Measurements from ENCODE around the gene SNCG.
A peak's percentile ranks its signal among the peaks of the same experiment; 100 is the strongest.

The SNCG gene

DNA sequence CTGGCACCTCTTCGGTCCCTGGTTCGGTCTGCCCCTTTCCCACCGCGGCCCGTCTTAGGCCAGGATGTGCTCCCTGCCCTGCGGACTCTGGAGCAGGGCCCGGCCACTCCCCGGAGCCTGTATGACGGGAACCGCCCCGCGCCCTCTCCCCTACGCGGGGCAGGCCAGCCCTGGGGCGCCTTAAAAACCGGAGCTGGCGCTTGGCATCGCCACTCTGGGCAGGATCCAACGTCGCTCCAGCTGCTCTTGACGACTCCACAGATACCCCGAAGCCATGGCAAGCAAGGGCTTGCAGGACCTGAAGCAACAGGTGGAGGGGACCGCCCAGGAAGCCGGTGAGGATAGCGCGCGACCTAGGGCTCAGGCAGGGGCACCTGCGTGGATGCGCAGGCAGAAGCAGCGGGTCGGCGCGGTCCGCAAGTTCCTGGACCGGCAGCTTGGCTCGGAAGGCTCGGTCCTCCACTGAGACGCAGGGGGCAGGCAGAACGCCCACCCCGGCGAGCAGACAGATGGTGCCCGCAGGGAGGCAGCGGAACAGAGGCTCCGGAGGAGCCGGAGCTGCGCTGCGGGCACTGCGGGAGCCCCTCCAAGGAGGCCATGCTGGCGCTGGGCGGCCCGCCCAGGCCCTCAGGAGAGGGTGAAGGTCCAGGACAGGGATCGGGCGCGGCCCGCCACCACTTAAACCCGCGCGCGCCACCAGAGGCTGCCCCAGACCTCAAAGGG is 10.0 kb downstream of the SNCG start, which contains the start of gene ADIRF:
ADIRF (plus strand) TSS at position 212 of the 723 bp plus-strand sequence; CDS start at position 275, 63 bp downstream.
- TF ChIP-seq ZFX (IDR thresholded peaks at IDR 0.05; ENCODE audit: borderline replicate concordance), result no peak
- TF ChIP-seq CTCF (IDR thresholded peaks at IDR 0.05), result no peak
- H3K27ac ChIP-seq, result peak within 1 kb of the TSS; percentile 75

DNA sequence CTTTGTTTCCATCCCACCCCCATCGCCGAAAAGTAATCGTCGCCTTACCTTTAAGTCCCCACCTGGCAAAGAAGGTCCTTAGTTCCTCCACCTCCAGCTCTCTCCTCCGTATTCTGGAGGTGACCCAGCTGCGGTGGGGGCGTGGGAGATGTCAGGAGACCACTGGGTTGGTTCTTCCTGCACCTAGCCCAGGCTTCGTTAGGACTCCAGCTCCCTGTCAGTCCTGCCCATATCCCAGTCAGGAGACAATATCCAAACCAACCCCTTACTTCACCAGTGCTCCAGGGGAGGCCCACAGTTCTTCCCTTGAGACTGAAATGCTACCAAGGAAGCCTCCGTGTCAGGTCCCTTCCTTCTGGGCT is 10.6 kb downstream of the SNCG start:
- TF ChIP-seq ZFX (IDR thresholded peaks at IDR 0.05; ENCODE audit: borderline replicate concordance), result no peak
- TF ChIP-seq CTCF (IDR thresholded peaks at IDR 0.05), result no peak
- H3K27ac ChIP-seq, result peak overlapping the region; percentile 75

GRCh38 chr10:86969421-86970041 is 11.1 kb downstream of the SNCG start:
- H3K27ac ChIP-seq, result peak overlapping the region; percentile 75

GRCh38 chr10:86970162-86970981 is 12.0 kb downstream of the SNCG start:
- TF ChIP-seq CTCF (IDR thresholded peaks at IDR 0.05) (no peak), ZFX (IDR thresholded peaks at IDR 0.05; ENCODE audit: borderline replicate concordance) (no peak)
- peak overlapping the region; percentile 75 for H3K27ac ChIP-seq

More at GRCh38 chr10:86969421-86970041, 11.1 kb downstream of the SNCG start:
- TF ChIP-seq ZFX (IDR thresholded peaks at IDR 0.05; ENCODE audit: borderline replicate concordance) (no peak), CTCF (IDR thresholded peaks at IDR 0.05) (no peak)

- TF ChIP-seq CTCF (IDR thresholded peaks at IDR 0.05), result no peak
- no peak for TF ChIP-seq ZFX (IDR thresholded peaks at IDR 0.05; ENCODE audit: borderline replicate concordance)
- no peak overlapping the region for H3K27ac ChIP-seq
Measured at GRCh38 chr10:86970982-86971231, 12.5 kb downstream of the SNCG start.

DNA sequence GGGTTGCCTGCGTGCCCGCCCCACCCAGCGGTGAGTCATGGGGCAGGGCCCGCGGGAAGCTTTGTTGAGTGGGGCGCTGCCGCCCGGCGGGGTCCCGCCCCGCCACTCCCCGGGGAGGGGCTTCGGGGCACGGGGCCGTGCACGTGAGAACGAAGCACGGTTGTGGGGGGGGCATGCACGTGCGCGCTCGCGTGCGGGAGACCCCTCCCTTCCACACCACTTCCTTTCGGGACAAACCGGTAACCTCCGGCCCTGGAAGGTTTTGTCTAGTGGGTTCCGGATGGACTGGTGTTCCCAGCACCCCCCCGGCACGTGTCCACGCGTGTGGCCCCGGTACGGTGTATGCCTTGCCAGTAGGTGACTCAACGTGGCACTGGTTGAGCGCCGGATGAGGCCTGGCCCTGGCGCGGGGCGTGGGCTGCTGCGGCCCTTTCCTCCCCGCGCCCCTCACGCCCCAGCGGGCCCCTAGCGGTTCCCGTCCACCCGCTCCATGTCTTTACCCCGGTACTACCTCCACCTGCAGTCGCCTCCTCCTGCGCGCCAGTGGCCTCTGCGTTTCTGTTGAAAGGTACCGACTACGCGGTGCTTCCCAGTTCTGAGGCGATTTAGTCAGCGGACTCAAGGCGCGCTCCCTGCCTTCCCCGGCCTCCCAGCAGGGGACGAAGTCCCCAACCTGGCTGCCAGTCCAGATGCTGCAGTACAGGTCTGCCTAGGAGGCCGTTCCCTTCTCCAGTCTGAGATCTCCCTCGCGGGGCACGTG is 13.0 kb downstream of the SNCG start:
- H3K27ac ChIP-seq, result no peak overlapping the region
- TF ChIP-seq ZFX (IDR thresholded peaks at IDR 0.05; ENCODE audit: borderline replicate concordance), result no peak
- no peak for TF ChIP-seq CTCF (IDR thresholded peaks at IDR 0.05)

Data from 22Rv1 (cell line).